H1 (cell line): Measurements from ENCODE around the gene HSD17B13. TPM values are rescaled to one million over a fixed set of nuclear protein-coding genes. Genes with fewer than 3 reads are reported as not detected.

Source experiments
- CTCF ChIA-PET: fragments of 300-600 bp; sonication (Branson Sonifier 250); formaldehyde crosslinking; loops from one replicate; lab custom pipeline; 2021; ENCODE audit not compliant: partially characterized antibody; lab: Charles Lee
- POLR2A ChIA-PET: fragments of 300-600 bp; sonication (Branson Sonifier 250); formaldehyde crosslinking; loops from one replicate; lab custom pipeline; 2021; ENCODE audit warnings: inconsistent platforms; ENCODE audit not compliant: partially characterized antibody; lab: Charles Lee
- DNase-seq, 2 experiments: peaks; one replicate each; pipeline versions ENCODE4 v3.0.0 to v3.0.0-alpha.2; 2010 to 2022; ENCODE audit warnings: low spot score in 2 of 2, low read depth in 1 of 2, mixed read lengths in 1 of 2
- FAIRE-seq: peaks from 2 replicates; lab custom pipeline; 2011; peaks lifted over from hg19 to GRCh38; lab: Jason Lieb, UNC
- H2AFZ ChIP-seq: 2 replicates; pipeline ENCODE4 v1.8.1; 2012; ENCODE audit warnings: low read length, inconsistent platforms
- H2AK5ac ChIP-seq: 2 replicates; pipeline ENCODE4 v1.6.1; 2013; ENCODE audit warnings: low read depth, low read length
- H2BK120ac ChIP-seq: replicated peaks from 2 replicates; pipeline ENCODE3; 2013; ENCODE audit warnings: low read depth, low read length, inconsistent platforms
- H2BK12ac ChIP-seq: 2 replicates; pipeline ENCODE4 v1.6.1; 2013; ENCODE audit warnings: low read depth, low read length
- H2BK15ac ChIP-seq: 2 replicates; pipeline ENCODE4 v1.6.1; 2013; ENCODE audit warnings: low read length
- H2BK20ac ChIP-seq: 2 replicates; pipeline ENCODE4 v1.6.1; 2013; ENCODE audit warnings: low read length
- H2BK5ac ChIP-seq: 2 replicates; pipeline ENCODE4 v1.6.1; 2013; ENCODE audit warnings: low read depth, low read length
- H3K14ac ChIP-seq: 2 replicates; pipeline ENCODE4 v1.6.1; 2013; ENCODE audit warnings: inconsistent platforms; ENCODE audit not compliant: insufficient read length
- H3K18ac ChIP-seq: 2 replicates; pipeline ENCODE4 v1.6.1; 2013; ENCODE audit warnings: low read length; ENCODE audit errors: extremely low read depth
- H3K23ac ChIP-seq: 2 replicates; pipeline ENCODE4 v1.6.1; 2013; ENCODE audit warnings: inconsistent platforms; ENCODE audit not compliant: insufficient read length
- H3K23me2 ChIP-seq: 2 replicates; pipeline ENCODE4 v1.6.1; 2013; ENCODE audit warnings: low read depth, low read length
- H3K27ac ChIP-seq: 2 replicates; pipeline ENCODE4 v1.6.1; 2011; ENCODE audit warnings: low read depth, low read length, inconsistent platforms
- H3K27me3 ChIP-seq, 4 experiments: replicated peaks in 1 of 4; 1 replicate in 1 of 4; 2 replicates in 3 of 4; pipeline versions ENCODE4 v1.6.1 to v1.8.1; 2011 to 2013; ENCODE audit warnings: low read length in 3 of 4, mild to moderate bottlenecking in 3 of 4, inconsistent platforms in 2 of 4, mixed read lengths in 2 of 4, moderate library complexity in 1 of 4; ENCODE audit not compliant: control insufficient read depth in 3 of 4, insufficient read depth in 3 of 4; ENCODE audit errors: extremely low read depth in 1 of 4
- H3K36me3 ChIP-seq, 4 experiments: 2 replicates each; pipeline versions ENCODE4 v1.6.1 to v1.8.1; 2011 to 2013; ENCODE audit warnings: mild to moderate bottlenecking in 4 of 4, low read length in 3 of 4, moderate library complexity in 2 of 4, control low read depth in 1 of 4, inconsistent platforms in 1 of 4; ENCODE audit not compliant: insufficient read depth in 4 of 4, control insufficient read depth in 2 of 4
- H3K4ac ChIP-seq: replicated peaks from 2 replicates; pipeline ENCODE3; 2013; ENCODE audit warnings: low read length, low read depth, mixed read lengths, inconsistent platforms; ENCODE audit not compliant: insufficient read length
- H3K4me1 ChIP-seq, 4 experiments: replicated peaks in 1 of 4; 1 replicate in 1 of 4; 2 replicates in 3 of 4; pipeline versions ENCODE4 v1.6.1 to v1.8.1; 2011 to 2013; ENCODE audit warnings: low read length in 3 of 4, inconsistent platforms in 2 of 4, mixed read lengths in 1 of 4; ENCODE audit not compliant: insufficient read depth in 4 of 4, control insufficient read depth in 3 of 4
- H3K4me2 ChIP-seq, 2 experiments: 2 replicates each; pipeline versions ENCODE4 v1.6.1 to v1.8.1; 2011 to 2013; ENCODE audit warnings: low read depth in 2 of 2, low read length in 2 of 2, control low read depth in 1 of 2, inconsistent platforms in 1 of 2, mild to moderate bottlenecking in 1 of 2; ENCODE audit not compliant: insufficient read depth in 1 of 2
- H3K4me3 ChIP-seq, 4 experiments: fragments of 200-600, 300-600 bp in 1 of 4; sonication (generic), shearing (Covaris generic), sonication (Bioruptor Twin) in 1 of 4; 2 replicates each; pipeline versions ENCODE4 v1.5.1 to v1.8.1; 2011 to 2016; ENCODE audit warnings: low read length in 4 of 4, low read depth in 3 of 4, control low read depth in 2 of 4, inconsistent platforms in 2 of 4, mild to moderate bottlenecking in 2 of 4, mixed read lengths in 1 of 4, moderate library complexity in 1 of 4; ENCODE audit not compliant: insufficient read depth in 2 of 4; ENCODE audit errors: extremely low read depth in 1 of 4
- H3K56ac ChIP-seq: replicated peaks from 2 replicates; pipeline ENCODE3; 2013; ENCODE audit warnings: low read depth, mild to moderate bottlenecking, mixed read lengths, low read length, inconsistent platforms; ENCODE audit not compliant: insufficient read length
- H3K79me1 ChIP-seq: 2 replicates; pipeline ENCODE4 v1.6.1; 2013; ENCODE audit warnings: low read depth, low read length, control low read depth
- H3K79me2 ChIP-seq, 2 experiments: 2 replicates each; pipeline versions ENCODE4 v1.6.1 to v1.8.1; 2012 to 2013; ENCODE audit warnings: low read length in 2 of 2, mild to moderate bottlenecking in 2 of 2, inconsistent platforms in 1 of 2; ENCODE audit not compliant: insufficient read depth in 2 of 2, control insufficient read depth in 1 of 2
- H3K9ac ChIP-seq, 4 experiments: replicated peaks in 1 of 4; 1 replicate in 1 of 4; 2 replicates in 3 of 4; pipeline versions ENCODE4 v1.6.1 to v1.8.1; 2011 to 2013; ENCODE audit warnings: low read depth in 3 of 4, low read length in 3 of 4, control low read depth in 2 of 4, mild to moderate bottlenecking in 2 of 4, moderate library complexity in 2 of 4, inconsistent platforms in 1 of 4; ENCODE audit errors: extremely low read depth in 1 of 4
- H3K9me3 ChIP-seq, 2 experiments: 2 replicates each; pipeline versions ENCODE4 v1.6.1 to v1.8.1; 2012 to 2013; ENCODE audit warnings: mild to moderate bottlenecking in 2 of 2, moderate library complexity in 2 of 2, control low read depth in 1 of 2, inconsistent platforms in 1 of 2, low read depth in 1 of 2, low read length in 1 of 2, mixed read lengths in 1 of 2; ENCODE audit not compliant: insufficient read depth in 2 of 2
- H4K20me1 ChIP-seq, 2 experiments: replicated peaks in 1 of 2; 2 replicates each; pipeline versions ENCODE3 to v1.8.1; 2011 to 2013; ENCODE audit warnings: inconsistent platforms in 2 of 2, low read length in 2 of 2, mild to moderate bottlenecking in 1 of 2; ENCODE audit not compliant: insufficient read depth in 2 of 2, control insufficient read depth in 1 of 2
- H4K5ac ChIP-seq: 2 replicates; pipeline ENCODE4 v1.6.1; 2013; ENCODE audit warnings: low read length, low read depth, mixed read lengths, inconsistent platforms; ENCODE audit not compliant: insufficient read length
- H4K8ac ChIP-seq: 2 replicates; pipeline ENCODE4 v1.8.0; 2013; ENCODE audit warnings: mild to moderate bottlenecking, moderate library complexity, low read length, inconsistent platforms; ENCODE audit not compliant: insufficient read depth; ENCODE audit errors: extremely low read depth
- H4K91ac ChIP-seq: replicated peaks from 2 replicates; pipeline ENCODE3; 2013; ENCODE audit warnings: low read length, mixed read lengths, inconsistent platforms; ENCODE audit not compliant: insufficient read length
- ATF2 ChIP-seq: IDR thresholded peaks from 2 replicates; pipeline ENCODE4 v1.6.1; 2012; ENCODE audit warnings: low read length, inconsistent platforms
- BCL11A ChIP-seq, 2 experiments: IDR thresholded peaks; one replicate each; pipeline ENCODE4 v1.6.1; 2011; ENCODE audit warnings: low read depth in 2 of 2, low read length in 2 of 2, mild to moderate bottlenecking in 2 of 2
- CHD2 ChIP-seq: IDR thresholded peaks from 2 replicates; pipeline ENCODE4 v1.6.1; 2012; ENCODE audit warnings: low read length, improper control_type of control experiment
- CREB1 ChIP-seq: IDR thresholded peaks from 2 replicates; pipeline ENCODE4 v1.6.1; 2012; ENCODE audit warnings: inconsistent platforms
- CTBP2 ChIP-seq: IDR thresholded peaks from 2 replicates; pipeline ENCODE4 v1.7.0; 2011; ENCODE audit warnings: borderline replicate concordance, mild to moderate bottlenecking, moderate library complexity, mixed read lengths, low read length; ENCODE audit not compliant: insufficient read depth, insufficient read length
- GABPA ChIP-seq: IDR thresholded peaks from 2 replicates; pipeline ENCODE4 v1.6.1; 2011; ENCODE audit warnings: mild to moderate bottlenecking, low read length, moderate library complexity, borderline replicate concordance; ENCODE audit not compliant: insufficient read depth
- GTF2F1 ChIP-seq: IDR thresholded peaks from 2 replicates; pipeline ENCODE4 v1.6.1; 2012; ENCODE audit warnings: low read depth, low read length, improper control_type of control experiment, borderline replicate concordance
- POU5F1 ChIP-seq: IDR thresholded peaks from 2 replicates; pipeline ENCODE4 v1.6.1; 2011; ENCODE audit warnings: low read depth, mild to moderate bottlenecking, low read length, moderate library complexity
- RXRA ChIP-seq: IDR thresholded peaks from 2 replicates; pipeline ENCODE4 v1.6.1; 2011; ENCODE audit warnings: low read depth, mild to moderate bottlenecking, low read length, moderate library complexity; ENCODE audit not compliant: insufficient read depth
- SIX5 ChIP-seq: IDR thresholded peaks from 2 replicates; pipeline ENCODE4 v1.6.1; 2011; ENCODE audit warnings: mild to moderate bottlenecking, low read depth, low read length
- SP2 ChIP-seq: IDR thresholded peaks from 2 replicates; pipeline ENCODE4 v1.6.1; 2012; ENCODE audit warnings: mild to moderate bottlenecking, low read length, inconsistent platforms
- SUZ12 ChIP-seq: fragments of 200-600 bp; sonication (generic); IDR thresholded peaks from 2 replicates; pipeline ENCODE4 v1.6.1; 2012; ENCODE audit warnings: mild to moderate bottlenecking, inconsistent platforms, low read length, moderate library complexity, mixed read lengths
- TAF1 ChIP-seq: IDR thresholded peaks from 2 replicates; pipeline ENCODE4 v1.6.1; 2011; ENCODE audit warnings: mild to moderate bottlenecking, low read depth, low read length
- TCF12 ChIP-seq: IDR thresholded peaks from 2 replicates; pipeline ENCODE4 v1.6.1; 2011; ENCODE audit warnings: low read depth, mild to moderate bottlenecking, low read length
- WGBS, 2 experiments: shearing (Covaris generic) in 1 of 2; methylation state at CpG; one replicate each; pipeline versions ENCODE4 v1.1.6 to v1.1.7; 2013 to 2015; ENCODE audit warnings: low lambda C conversion rate in 2 of 2, mixed read lengths in 2 of 2, inconsistent platforms in 1 of 2, low coverage in 1 of 2, missing lambda C conversion rate in 1 of 2; ENCODE audit not compliant: insufficient replicate concordance in 2 of 2, insufficient coverage in 1 of 2, insufficient read length in 1 of 2; ENCODE audit errors: extremely low coverage in 1 of 2, missing lambda C conversion rate in 1 of 2; 5-methylcytosine and 5-hydroxymethylcytosine counted together
- polyA plus RNA-seq, 7 experiments: library from polyadenylated mRNA; depleted of rRNA in 3 of 7; stranded (reverse) in 5 of 7; unstranded in 2 of 7; fragments of >200 nt in 5 of 7; fragments of 200-250 nt in 2 of 7; gene quantifications; 1 replicate in 5 of 7; 2 replicates in 1 of 7; 4 replicates in 1 of 7; pipeline versions ENCODE4 v1.2.1 to v1.2.3, GENCODE V29; 2011 to 2013; ENCODE audit warnings: missing spikeins in 2 of 7, mixed read lengths in 2 of 7
- total RNA-seq: library from RNA; stranded (reverse); fragmentation: NEBNext Ultra II Directional; extraction: Animal tissue kit (Norgen Biotek cat#: 25700); gene quantifications from 2 replicates; pipeline ENCODE4 v1.2.1, GENCODE V29; 2021

Gene HSD17B13
- total and polyA plus RNA-seq, 2 of the 8 experiments (the other 6 are each of a cell fraction or from before 2014, with no cell fraction given), result 0.09 to 0.13 TPM

DNA sequence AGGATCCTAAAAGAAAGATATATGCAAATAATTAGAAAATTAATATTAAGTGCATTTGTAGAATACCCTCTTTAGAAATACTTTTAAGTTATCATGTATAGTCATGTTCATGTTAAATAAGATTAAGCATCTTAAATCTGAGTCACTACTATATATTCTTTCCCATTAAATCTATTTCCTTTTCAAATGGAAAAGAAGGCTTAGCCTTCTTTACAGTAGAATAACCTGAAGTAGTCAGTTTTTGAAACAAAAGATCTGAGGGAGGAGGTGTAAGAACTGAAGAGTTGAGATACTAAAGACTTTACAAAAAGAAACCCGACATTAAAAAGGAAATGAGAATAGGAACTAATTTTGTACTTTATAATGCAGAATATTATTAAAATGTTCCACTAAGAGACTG is 14.7 kb upstream of the HSD17B13 start:
- Histone ChIP-seq H3K14ac (no peak overlapping the region), H3K79me1 (no peaks in the 10 kb centered on the region), H2BK5ac (no peak overlapping the region), H2AK5ac (no peak overlapping the region), H4K91ac (no peak overlapping the region), H2BK15ac (no peak overlapping the region), H3K23ac (no peak overlapping the region), H2BK12ac (no peak overlapping the region), H3K4ac (no peak overlapping the region), H3K36me3 (no peaks in the 10 kb centered on the region; a peak in 1 of 8 replicates), H4K20me1 (no peaks in the 10 kb centered on the region), H2BK20ac (no peak overlapping the region), H3K4me3 (no peak overlapping the region), H3K23me2 (no peaks in the 10 kb centered on the region), H3K9me3 (peaks cover 4 to 9% of the 10 kb centered on the region in 2 experiments; a peak in 2 of 4 replicates), H3K79me2 (no peaks in the 10 kb centered on the region), H3K27me3 (no peaks in the 10 kb centered on the region), H3K4me1 (0 out of 7 replicates have a peak, but pooled peaks cover 0 to 3% (median 0%) of the 10 kb centered on the region in 4 experiments), H3K56ac (no peak overlapping the region), H2BK120ac (no peak overlapping the region), H4K5ac (no peak overlapping the region), H2AFZ (no peak overlapping the region), H3K4me2 (no peak overlapping the region), H4K8ac (no peak overlapping the region), H3K27ac (no peak overlapping the region), H3K18ac (no peak overlapping the region), H3K9ac (no peak overlapping the region)
- no peak for DNase-seq
- WGBS, 2 experiments, result 84% methylated on average over 1 of the region's 1 CpG; no CpG with 5 or more reads in 1 of the 2 experiments
- FAIRE-seq, result no peak
- POLR2A ChIA-PET, result no interaction called here
- CTCF ChIA-PET, result no interaction called here
- TF ChIP-seq TAF1 (no peak), BCL11A (IDR thresholded peaks at IDR 0.05; ENCODE audit: low read depth in 2 of 2, low read length in 2 of 2) (no peak), SIX5 (no peak), CHD2 (no peak), RXRA (no peak), SP2 (no peak), TCF12 (no peak), POU5F1 (no peak), GTF2F1 (no peak), SUZ12 (no peak), ATF2 (no peak), CREB1 (no peak), CTBP2 (no peak), GABPA (no peak)
